MV-4-11 (cell line): Measurements from ENCODE around the gene MICA.
"Not testable (repeated sequence)": the region's sequence is repeated elsewhere in the genome, so short reads cannot be mapped to it uniquely, and the experiment has no call there.

Experiments used
- DNase-seq: peaks from one replicate; lab custom pipeline; 2025; lab: John Stamatoyannopoulos, UW

Gene MICA

DNA sequence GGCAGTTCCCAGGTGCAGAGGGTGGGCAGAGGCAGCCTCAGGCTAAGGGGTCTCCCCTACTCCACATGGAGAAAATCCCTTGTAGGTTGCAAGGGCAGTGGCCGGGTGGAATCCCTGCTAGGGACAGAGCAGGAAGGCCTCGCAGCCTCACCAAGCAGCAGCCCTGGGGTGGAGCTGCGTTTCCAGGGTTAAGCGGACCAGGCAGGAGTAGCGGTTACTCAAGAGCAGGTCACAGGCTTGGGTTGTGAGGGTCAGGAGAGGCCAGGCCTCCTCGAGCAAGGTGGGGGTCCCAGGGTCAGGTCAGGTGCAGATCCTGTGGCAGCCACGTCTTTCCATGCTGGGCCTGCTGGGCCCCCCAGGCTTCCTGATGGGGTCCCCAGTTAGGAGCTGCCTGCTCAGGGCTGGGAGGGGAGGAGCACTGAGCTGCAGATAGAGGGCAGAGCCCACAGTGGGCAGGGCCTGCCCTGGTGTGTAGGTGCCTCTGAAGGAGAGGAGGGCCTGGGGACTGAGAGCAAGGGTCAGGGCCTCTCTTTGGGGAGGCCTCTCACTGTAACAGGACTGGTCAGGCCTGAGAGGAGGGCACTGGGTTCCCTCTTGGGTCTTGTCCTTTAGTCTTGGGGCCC is 10.9 kb downstream of the MICA start:
- DNase-seq = not testable (repeated sequence)

- DNase-seq = no peak
Observed at GRCh38 chr6:31414771-31415265, 11.4 kb downstream of the MICA start.

DNA sequence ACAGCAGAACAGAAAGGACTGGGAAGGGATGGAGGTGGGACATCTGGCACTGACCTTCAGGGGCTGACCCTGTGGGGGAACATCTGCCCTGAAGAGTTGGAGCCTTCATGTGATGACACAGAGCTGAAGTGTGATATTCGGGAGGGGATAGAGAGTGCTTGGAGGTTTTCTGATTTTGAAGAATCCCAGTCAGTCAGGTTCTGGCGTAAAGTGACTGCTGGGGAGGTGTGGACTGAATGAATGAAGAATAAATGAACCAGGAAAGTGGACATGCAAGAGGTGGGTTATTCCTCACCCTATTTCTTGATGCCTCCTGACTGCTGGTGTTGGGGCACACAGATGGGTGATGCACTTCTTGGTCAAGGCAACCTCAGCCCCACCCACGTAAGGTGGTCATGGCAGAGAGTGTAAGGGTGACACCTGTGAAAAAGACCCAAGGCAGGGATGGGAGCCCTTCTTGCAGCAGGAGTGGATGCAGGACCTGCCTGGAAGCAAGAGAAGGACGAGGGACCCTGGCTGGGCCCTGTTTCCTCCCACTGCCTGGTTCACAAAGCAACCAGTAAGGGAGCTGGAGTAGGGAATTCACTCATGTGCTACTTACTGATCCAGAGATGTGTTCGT is 13.1 kb downstream of the MICA start:
- no peak for DNase-seq

GRCh38 chr6:31418251-31418650 is 14.9 kb downstream of the MICA start:
- no peak for DNase-seq

DNA sequence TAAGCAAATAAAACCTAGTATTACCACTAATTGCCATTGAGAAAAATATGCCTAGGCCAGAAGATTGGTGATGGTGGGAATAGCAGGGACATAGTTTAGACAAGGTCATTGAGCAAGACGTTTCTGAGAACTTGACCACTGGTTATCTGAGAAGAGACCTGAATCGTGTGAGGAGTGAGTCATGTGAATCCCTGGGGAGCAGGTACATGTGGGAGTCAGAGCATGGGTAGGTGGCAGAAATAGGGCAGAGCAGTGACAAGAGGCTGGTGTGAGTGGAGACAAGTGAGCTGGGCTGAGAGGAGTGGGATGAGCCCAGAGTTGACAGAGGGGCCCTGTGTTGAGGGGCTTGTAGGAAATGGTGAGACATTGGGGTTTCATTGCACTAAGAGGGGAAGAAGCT is 16.4 kb downstream of the MICA start:
- DNase-seq = no peak

GRCh38 chr6:31420546-31420945 is 17.2 kb downstream of the MICA start:
- DNase-seq = no peak

GRCh38 chr6:31422587-31422986 is 19.2 kb downstream of the MICA start:
- no peak for DNase-seq

- DNase-seq = no peak
Observed at GRCh38 chr6:31423550-31423949, 20.2 kb downstream of the MICA start.

GRCh38 chr6:31426395-31427354 is 23.3 kb downstream of the MICA start:
- no peak for DNase-seq

- no peak for DNase-seq
Observed at GRCh38 chr6:31430449-31430848, 27.1 kb downstream of the MICA start.

GRCh38 chr6:31435051-31435450 is 31.7 kb downstream of the MICA start:
- not testable (repeated sequence) for DNase-seq

GRCh38 chr6:31438222-31438621 is 34.8 kb downstream of the MICA start:
- DNase-seq = no peak

GRCh38 chr6:31438677-31439076 is 35.3 kb downstream of the MICA start:
- DNase-seq = no peak

GRCh38 chr6:31441365-31442267 is 38.2 kb downstream of the MICA start:
- peak; percentile 47 for DNase-seq

DNA sequence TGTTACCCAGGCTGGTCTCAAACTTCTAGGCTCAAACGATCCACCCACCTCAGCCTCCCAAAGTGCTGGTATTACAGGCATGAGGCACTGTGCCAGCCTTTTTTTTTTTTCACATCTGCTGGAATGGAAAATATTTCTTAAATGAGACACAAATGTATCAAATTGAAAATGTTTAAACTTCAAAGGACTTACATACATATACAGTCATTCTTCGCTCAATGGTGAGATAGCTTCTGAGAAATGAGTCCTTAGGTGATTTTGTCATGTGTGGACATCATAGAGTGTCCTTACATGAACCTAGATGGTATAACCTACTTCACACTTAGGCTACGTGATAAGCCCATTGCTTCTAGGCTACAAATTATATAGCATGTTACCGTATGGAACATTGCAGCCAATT is 43.1 kb downstream of the MICA start:
- no peak for DNase-seq

GRCh38 chr6:31446999-31447789 is 43.8 kb downstream of the MICA start:
- DNase-seq = not testable (repeated sequence)

- no peak for DNase-seq
Observed at GRCh38 chr6:31450751-31451150, 47.4 kb downstream of the MICA start.

DNA sequence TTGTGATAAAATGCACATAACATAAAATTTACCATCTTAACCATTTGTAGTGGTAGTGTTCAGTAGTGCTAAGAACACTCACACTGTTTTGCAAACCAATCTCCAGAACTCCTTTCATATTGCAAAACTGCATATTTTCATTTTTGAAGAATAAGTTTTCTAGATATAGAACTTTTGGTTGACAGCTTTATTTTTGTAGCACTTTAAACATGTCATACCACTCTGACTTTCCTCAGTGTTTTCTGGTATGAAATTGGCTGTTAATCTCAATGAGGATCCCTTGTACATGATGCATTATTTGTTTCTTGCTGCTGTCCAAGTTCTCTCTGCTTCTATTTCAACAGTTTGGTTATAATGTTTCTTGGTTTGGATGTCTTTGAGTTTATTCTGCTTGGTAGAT is 49.5 kb downstream of the MICA start:
- no peak for DNase-seq

DNA sequence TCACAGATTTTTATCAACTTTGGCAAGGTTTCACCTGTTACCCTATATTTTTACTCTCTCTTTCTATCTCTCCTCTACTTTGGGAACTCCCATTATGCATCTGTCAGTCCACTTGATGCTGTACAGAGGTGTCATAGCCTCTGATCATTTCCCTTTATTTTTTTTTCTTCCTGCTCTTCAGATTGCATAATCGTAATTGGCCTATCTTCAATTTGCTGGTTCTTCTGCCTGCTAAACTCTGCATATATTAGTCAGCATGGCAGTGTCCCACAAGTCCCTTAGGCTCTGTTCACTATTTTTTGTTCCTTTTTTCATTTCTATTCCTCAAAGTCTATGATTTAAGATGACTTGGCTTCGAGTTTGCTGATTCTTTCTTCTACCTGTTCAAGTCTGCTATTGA is 49.9 kb downstream of the MICA start:
- peak; percentile 98 for DNase-seq

DNA sequence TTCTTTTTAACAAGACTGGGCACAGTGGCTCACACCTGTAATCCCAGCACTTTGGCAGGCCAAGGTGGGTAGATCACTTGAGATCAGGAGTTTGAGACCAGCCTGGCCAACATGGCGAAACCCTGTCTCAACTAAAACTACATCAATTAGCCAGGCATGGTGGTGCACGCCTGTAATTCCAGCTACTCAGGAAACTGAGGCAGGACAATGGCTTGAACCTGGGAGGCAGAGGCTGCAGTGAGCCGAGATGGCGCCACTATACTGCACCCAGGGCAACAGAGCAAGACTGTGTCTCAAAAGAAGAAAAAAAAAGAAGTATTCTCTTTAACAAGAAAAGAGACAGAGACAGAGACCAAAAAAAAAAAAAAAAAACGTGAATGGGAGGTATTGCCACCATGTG is 56.5 kb downstream of the MICA start:
- not testable (repeated sequence) for DNase-seq
